SK-N-MC (cell line): Measurements from ENCODE around the gene LRRC8B.

ENCODE experiments used
- EZH2 ChIP-seq: fragments of 200-600 bp; sonication (generic); IDR thresholded peaks from one replicate; pipeline ENCODE4 v1.6.1; 2017; ENCODE audit warnings: antibody characterized with exemption
- FOXP2 ChIP-seq: optimal IDR thresholded peaks from 2 replicates; pipeline ENCODE3; 2011; ENCODE audit warnings: mild to moderate bottlenecking, moderate library complexity; ENCODE audit not compliant: insufficient read depth; ENCODE audit errors: extremely low read length, control extremely low read depth
- POLR2AphosphoS5 ChIP-seq: IDR thresholded peaks from 2 replicates; pipeline ENCODE4 v1.6.1; 2012; ENCODE audit warnings: mild to moderate bottlenecking, low read depth, low read length, borderline replicate concordance

GRCh38 chr1:89589515-89589914, 64.9 kb downstream of the LRRC8B start:
- TF ChIP-seq POLR2AphosphoS5 = no peak
- no peak for TF ChIP-seq EZH2
- TF ChIP-seq FOXP2 = no peak
